Chondrocyte (in vitro differentiated cells): ENCODE data around the gene MFAP3L. TPM values are rescaled to one million over a fixed set of nuclear protein-coding genes. Genes with fewer than 3 reads are reported as not detected.

Experiments used
- DNase-seq: peaks from one replicate; pipeline ENCODE4 v3.0.0; 2021; ENCODE audit warnings: mixed read lengths, low spot score
- H3K27ac Mint-ChIP-seq: one replicate; pipeline ENCODE4 v1.8.0; 2021; ENCODE audit warnings: mild to moderate bottlenecking, moderate library complexity, mixed read lengths; ENCODE audit not compliant: unreplicated experiment
- H3K27me3 Mint-ChIP-seq: 2 replicates; pipeline ENCODE4 v1.8.0; 2021; ENCODE audit warnings: low read depth, mixed read lengths
- H3K36me3 Mint-ChIP-seq: 2 replicates; pipeline ENCODE4 v1.8.0; 2021; ENCODE audit warnings: low read depth, mixed read lengths
- H3K4me1 Mint-ChIP-seq: 2 replicates; pipeline ENCODE4 v1.8.0; 2021; ENCODE audit warnings: low read depth, mild to moderate bottlenecking, mixed read lengths
- H3K4me3 Mint-ChIP-seq: one replicate; pipeline ENCODE4 v1.8.0; 2021; ENCODE audit warnings: mild to moderate bottlenecking, moderate library complexity, mixed read lengths; ENCODE audit not compliant: unreplicated experiment
- H3K9me3 Mint-ChIP-seq: 2 replicates; pipeline ENCODE4 v1.8.0; 2021; ENCODE audit warnings: low read depth, mixed read lengths
- CTCF ChIP-seq: fragments of 200-600 bp; sonication (generic); IDR thresholded peaks from 2 replicates; pipeline ENCODE4 v1.5.0; 2021; ENCODE audit warnings: antibody characterized with exemption, mild to moderate bottlenecking, moderate library complexity
- total RNA-seq: library from RNA; stranded (reverse); gene quantifications from 3 replicates; pipeline ENCODE4 v1.2.1, GENCODE V29; 2021

The MFAP3L gene
- total RNA-seq, 1 donor from 2014 or later: 13.1 TPM

- no peaks in the 10 kb centered on the region for H3K36me3 Mint-ChIP-seq
- H3K9me3 Mint-ChIP-seq: no peaks in the 10 kb centered on the region
- no peak for TF ChIP-seq CTCF
- no peaks in the 10 kb centered on the region for H3K27me3 Mint-ChIP-seq
- H3K4me3 Mint-ChIP-seq: no peak overlapping the region
- no peak for DNase-seq
- no peak overlapping the region for H3K27ac Mint-ChIP-seq
- H3K4me1 Mint-ChIP-seq: peaks cover 12% of the 10 kb centered on the region
Measured at GRCh38 chr4:170011921-170012628, 14.1 kb downstream of the MFAP3L start.

- no peak for DNase-seq
- H3K27me3 Mint-ChIP-seq: no peaks in the 10 kb centered on the region
- H3K9me3 Mint-ChIP-seq: no peaks in the 10 kb centered on the region
- no peak for TF ChIP-seq CTCF
- H3K4me3 Mint-ChIP-seq: no peak overlapping the region
- no peak overlapping the region for H3K27ac Mint-ChIP-seq
- no peaks in the 10 kb centered on the region for H3K36me3 Mint-ChIP-seq
- H3K4me1 Mint-ChIP-seq: peaks cover 12% of the 10 kb centered on the region
Measured at GRCh38 chr4:170009291-170009690, 16.9 kb downstream of the MFAP3L start.

GRCh38 chr4:170008801-170009200, 17.4 kb downstream of the MFAP3L start:
- no peaks in the 10 kb centered on the region for H3K9me3 Mint-ChIP-seq
- H3K4me3 Mint-ChIP-seq: no peak overlapping the region
- H3K36me3 Mint-ChIP-seq: no peaks in the 10 kb centered on the region
- peaks cover 12% of the 10 kb centered on the region for H3K4me1 Mint-ChIP-seq
- no peak for DNase-seq
- H3K27me3 Mint-ChIP-seq: no peaks in the 10 kb centered on the region
- TF ChIP-seq CTCF: no peak
- no peak overlapping the region for H3K27ac Mint-ChIP-seq

- TF ChIP-seq CTCF: peak; percentile 30
- H3K27me3 Mint-ChIP-seq: no peaks in the 10 kb centered on the region
- H3K9me3 Mint-ChIP-seq: no peaks in the 10 kb centered on the region
- no peak for DNase-seq
- H3K36me3 Mint-ChIP-seq: no peaks in the 10 kb centered on the region
- H3K4me1 Mint-ChIP-seq: peaks cover 12% of the 10 kb centered on the region
- no peak overlapping the region for H3K27ac Mint-ChIP-seq
- H3K4me3 Mint-ChIP-seq: no peak overlapping the region
Measured at GRCh38 chr4:170008371-170008770, 17.8 kb downstream of the MFAP3L start.

- H3K9me3 Mint-ChIP-seq: no peaks in the 10 kb centered on the region
- no peaks in the 10 kb centered on the region for H3K27me3 Mint-ChIP-seq
- DNase-seq: no peak
- no peak overlapping the region for H3K4me3 Mint-ChIP-seq
- no peak overlapping the region for H3K27ac Mint-ChIP-seq
- peaks cover 12% of the 10 kb centered on the region for H3K4me1 Mint-ChIP-seq
- no peak for TF ChIP-seq CTCF
- H3K36me3 Mint-ChIP-seq: peaks cover under 1% of the 10 kb centered on the region
Measured at GRCh38 chr4:170007113-170007512, 19.1 kb downstream of the MFAP3L start.
